GM18517 (cell line): ENCODE data around the gene GPSM1.

Experiments
- ATAC-seq: cut with Tn5 transposase; IDR thresholded peaks from one replicate; pipeline ENCODE4 v1.9.1; 2021; ENCODE audit warnings: mild to moderate bottlenecking, moderate library complexity; ENCODE audit not compliant: unreplicated experiment

Gene GPSM1

DNA sequence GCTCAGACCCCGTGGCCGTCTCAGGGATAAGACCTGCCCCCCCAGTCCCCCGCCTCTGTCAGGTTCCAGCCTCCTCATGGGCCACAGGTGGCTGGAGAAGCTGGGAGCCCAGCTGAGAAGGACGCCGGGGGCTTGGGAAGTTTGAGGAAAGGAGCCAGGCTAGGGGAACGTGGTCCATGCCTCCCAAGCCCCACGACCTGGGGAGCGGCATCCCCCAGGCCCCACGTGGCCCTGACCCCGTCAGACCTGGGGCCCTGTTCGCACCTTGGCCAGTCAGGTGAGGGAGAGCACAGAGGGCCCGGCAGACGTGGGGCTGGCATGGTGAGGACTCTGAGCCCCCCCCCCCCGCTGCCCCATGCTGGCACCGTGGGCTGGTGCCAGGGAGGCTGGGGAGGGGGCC, 3.7 kb downstream of the GPSM1 start:
- no peak for ATAC-seq

- no peak for ATAC-seq
Observed at GRCh38 chr9:136331556-136332481, 4.5 kb downstream of the GPSM1 start.

DNA sequence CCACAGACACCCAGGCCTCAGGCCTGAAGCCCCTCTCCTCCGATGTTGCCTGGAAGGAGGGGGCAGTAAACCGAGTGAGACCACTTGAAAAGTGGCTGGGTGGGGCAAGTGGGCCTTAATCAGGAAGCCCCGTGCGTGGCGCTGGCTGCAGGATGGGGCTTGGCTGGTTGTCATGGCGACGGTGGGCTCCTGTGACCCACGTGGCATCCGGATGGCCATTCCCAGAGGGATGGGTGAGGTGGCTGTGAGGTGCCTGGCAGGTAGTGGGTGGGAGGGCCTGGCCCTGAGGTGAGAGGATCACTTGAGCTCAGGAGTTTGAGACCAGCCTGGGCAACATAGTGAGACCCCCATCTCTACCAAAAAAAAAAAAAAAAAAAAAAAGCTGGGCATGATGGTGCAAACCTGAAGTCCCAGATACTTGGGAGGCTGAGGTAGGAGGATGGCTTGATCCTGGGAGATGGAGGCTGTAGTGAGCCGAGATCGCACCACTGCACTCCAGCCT, 5.2 kb downstream of the GPSM1 start:
- no peak for ATAC-seq

DNA sequence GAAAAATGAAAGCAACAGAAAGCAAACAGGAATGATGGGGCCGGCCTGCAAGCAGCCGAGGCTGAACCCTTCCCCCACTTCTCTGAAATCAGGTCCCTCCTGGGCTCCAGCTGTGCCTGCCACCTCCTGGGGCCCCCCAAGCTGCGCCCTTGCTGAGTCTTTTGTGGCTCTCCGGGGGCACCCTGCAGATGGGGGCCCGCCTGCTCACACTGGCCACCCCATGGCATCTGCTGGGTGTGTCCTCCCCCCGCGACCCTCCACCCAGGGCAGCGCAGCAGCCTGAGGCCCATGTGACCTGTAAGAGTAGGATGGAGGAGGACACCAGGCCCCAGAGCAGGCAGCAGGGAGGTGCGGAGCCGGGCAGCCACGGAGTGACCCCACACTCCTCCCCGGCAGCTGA, 5.7 kb downstream of the GPSM1 start:
- no peak for ATAC-seq

DNA sequence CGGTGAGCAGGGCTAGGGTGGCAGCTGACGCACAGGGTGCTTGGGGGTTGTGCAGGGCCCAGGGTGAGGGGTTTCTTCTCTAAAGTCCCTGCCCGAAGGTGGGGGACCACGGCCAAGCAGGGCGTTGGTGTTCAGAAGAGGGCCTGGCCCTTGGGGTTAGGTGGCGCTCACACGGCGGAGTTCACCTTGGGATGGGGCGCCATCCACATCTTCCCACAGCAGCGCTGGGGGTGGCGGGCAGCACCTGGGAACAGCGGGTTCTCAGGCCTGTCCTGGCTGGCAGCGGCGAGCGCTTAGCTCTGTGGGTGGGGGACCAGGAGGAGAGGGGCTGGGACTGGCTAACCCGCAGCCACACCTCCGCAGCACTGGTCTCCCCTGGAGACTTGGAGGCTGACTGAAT, 6.1 kb downstream of the GPSM1 start:
- ATAC-seq = no peak

- no peak for ATAC-seq
Observed at GRCh38 chr9:136334541-136334940, 7.2 kb downstream of the GPSM1 start.

- ATAC-seq = no peak
Observed at GRCh38 chr9:136335296-136336155, 8.2 kb downstream of the GPSM1 start.

DNA sequence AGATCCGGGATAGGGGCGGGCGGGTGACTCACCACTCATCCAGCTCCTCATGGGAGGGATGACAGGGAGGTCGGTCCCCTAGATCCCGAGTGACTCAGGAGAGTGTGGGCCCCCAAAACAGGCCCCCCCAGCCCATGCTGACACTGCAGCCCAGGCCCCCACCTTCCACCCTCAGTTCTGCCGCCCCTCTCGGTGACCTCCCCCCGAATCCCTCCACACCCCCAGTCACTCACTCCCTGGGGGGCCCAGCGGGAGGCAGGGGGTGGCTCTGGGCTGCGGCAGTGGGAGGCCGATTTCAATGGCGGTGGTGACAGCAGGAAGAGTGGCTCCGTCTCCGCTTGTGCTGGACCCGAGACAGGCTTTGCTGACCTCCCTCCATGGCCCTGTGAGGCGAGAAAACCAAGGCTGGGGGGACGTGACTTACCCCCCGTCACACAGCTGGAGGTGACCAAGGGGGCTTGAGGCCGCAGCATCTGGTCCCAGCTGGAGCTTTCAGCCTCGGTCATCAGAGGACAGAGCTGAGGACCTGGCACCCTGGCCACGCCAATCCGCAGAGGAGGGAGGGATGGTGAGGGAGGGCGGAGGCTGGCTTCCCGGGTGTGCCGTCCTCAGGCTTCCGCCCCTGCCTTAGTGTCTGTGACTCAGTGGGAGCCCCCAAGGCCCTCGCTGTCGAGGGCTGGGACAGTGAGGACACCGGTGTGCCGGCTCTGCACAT, 9.0 kb downstream of the GPSM1 start:
- ATAC-seq = no peak

DNA sequence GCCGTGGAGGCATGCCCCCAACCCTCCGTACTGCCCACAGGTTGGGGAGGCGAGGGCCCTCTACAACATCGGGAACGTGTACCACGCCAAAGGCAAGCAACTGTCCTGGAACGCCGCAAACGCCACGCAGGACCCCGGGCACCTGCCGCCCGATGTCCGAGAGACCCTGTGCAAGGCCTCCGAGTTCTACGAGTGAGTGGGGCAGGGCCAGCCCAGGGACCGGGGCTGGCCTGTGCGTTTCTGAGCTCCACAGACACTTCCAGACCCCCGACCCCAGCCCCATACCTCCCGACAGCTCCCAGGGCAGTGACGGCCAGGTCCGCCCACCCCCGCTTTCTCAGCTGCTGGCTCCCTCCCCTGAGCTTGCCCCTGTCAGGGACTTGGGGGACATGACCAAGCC, 9.5 kb downstream of the GPSM1 start:
- no peak for ATAC-seq

DNA sequence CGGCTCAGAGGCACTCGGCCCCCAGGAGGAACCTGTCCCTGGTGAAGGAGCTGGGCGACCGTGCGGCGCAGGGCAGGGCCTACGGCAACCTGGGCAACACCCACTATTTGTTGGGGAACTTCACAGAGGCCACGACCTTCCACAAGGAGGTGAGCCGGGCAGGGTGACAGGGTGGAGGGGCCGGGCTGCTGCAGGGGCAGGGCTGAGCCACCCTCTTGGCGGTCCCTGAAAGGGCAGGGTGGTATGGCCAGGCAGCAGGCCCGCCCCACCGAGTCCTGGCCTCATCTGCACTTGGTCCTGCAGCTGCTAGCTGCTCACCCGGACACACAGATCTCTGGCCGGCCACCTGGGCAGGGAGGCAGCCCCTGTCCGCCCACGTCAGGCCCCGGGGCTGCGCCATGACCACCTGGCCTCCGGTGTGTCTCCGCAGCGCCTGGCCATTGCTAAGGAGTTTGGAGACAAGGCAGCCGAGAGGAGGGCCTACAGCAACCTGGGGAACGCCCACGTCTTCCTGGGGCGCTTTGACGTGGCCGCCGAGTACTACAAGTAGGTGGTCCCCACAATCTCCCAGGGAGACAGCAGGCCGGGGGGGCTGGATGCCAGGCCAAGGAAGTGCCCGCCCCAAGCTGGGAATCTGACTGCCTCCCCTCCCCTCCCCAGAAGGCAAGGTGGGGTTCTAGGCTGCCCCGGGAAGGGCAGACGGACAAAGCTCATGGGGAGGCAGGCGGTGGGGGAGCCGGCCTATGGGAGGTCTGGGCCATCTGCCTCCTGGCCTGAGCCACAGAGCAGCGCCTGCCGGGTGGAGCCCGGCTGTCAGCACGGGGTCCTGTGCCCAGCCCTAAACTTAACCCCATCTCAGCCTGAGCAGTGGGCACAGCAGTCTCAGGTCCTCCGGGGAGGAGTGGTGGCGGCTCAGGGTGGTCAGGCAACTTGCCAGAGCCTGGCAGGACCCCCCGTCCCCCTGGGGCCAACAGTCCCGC, 10.4 kb downstream of the GPSM1 start:
- no peak for ATAC-seq

DNA sequence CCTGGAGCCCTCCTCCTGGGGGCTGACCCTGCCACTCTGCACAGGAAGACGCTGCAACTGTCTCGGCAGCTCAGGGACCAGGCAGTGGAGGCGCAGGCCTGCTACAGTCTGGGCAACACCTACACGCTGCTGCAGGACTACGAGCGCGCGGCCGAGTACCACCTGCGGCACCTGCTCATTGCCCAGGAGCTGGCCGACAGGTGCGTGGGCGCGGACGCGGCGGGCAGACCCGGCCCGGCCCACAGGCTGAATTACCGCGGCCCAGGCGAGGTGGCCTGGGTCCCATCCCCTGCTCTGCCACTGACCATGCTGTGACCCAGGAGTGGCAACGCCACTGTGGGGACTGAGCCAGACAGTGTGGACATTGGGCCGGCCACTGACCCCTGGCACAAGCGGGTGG, 11.2 kb downstream of the GPSM1 start:
- ATAC-seq = no peak

DNA sequence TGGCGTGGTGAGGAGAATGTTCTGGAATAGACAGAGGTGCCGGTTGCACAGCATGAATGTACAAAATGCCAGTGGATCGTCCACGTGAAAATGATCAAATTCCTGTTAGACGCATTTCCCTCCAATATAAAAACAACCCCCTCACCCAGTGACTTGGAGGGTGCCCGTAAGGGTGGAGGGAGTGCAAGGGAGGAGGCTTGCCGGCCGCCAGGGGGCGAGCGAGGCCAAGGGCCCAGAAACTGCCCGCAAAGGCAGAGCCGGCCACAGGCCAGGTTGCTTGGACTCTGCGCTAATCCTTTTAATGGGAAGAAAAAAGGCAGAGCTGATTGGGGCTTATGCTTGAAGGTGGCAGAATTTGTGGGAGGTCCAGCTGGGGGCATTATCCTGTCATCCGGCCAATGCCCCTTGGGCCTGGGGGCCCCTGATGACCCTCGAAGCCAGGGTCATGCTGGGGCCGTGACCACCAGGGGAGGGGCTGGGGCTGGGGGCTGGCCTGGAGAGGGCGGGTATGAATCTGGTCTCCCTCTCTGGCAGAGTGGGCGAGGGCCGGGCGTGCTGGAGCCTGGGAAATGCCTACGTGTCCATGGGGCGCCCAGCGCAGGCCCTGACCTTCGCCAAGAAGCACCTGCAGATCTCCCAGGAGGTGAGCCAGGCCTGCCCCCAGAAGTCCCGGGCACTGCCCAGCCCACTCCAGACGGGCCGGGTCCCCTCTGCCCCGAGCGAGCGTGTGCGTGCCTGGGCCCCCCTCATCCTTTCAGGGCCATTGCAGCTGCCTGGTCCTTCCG, 12.0 kb downstream of the GPSM1 start:
- no peak for ATAC-seq

GRCh38 chr9:136339958-136340310, 12.6 kb downstream of the GPSM1 start:
- no peak for ATAC-seq

- ATAC-seq = no peak
Observed at GRCh38 chr9:136340356-136341041, 13.2 kb downstream of the GPSM1 start.

- no peak for ATAC-seq
Observed at GRCh38 chr9:136341042-136341655, 13.8 kb downstream of the GPSM1 start.

DNA sequence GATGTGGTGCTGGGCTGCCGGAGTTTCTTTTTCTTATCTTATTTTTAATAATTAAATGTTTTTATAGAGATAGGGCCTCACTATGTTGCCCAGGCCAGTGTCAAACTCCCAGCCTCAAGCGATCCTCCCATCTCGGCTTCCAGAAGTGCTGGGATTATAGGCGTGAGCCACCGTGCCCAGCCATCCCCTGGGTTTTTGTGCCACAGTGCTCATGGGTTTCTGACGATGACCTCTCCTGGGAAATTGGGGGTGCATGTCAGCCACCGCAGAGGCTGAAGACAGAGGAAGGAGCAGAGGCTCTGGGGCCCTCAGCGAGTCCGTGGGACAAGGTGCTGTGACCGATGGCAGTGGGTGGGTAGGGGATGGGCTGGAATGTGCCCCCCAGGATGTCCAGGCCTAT, 14.4 kb downstream of the GPSM1 start:
- no peak for ATAC-seq

- no peak for ATAC-seq
Observed at GRCh38 chr9:136342181-136343120, 15.1 kb downstream of the GPSM1 start.
